ENCODE results near the gene CLVS2. TPM values are rescaled to one million over a fixed set of nuclear protein-coding genes. Genes with fewer than 3 reads are reported as not detected.

CLVS2 gene
- total RNA-seq, 4 donors from 2014 or later: 0.09 to 0.13 TPM; not detected in 2

DNA sequence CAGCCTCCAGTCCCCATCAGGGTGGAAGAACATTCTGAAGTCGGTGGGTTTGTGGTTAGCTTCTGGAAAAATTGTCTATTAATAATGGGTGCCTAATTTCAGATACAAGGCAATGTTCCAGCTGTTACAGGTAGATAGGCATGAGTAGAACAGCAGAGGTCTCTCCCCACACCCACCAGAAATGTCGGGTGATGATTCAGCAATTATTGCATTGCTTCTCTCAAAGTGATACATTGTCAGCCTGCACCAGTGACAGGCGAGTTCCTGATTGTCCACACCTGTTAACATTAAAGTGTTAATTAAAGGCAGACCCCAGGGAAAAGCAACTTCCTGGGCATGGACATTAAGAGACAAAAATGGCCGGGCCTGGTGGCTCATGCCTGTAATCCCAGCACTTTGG lies 18.9 kb upstream of the CLVS2 start:
- no peak for DNase-seq
- H3K27ac ChIP-seq: no peak overlapping the region
- TF ChIP-seq POLR2A (IDR thresholded peaks at IDR 0.05): no peak
- TF ChIP-seq, protein P1, sequence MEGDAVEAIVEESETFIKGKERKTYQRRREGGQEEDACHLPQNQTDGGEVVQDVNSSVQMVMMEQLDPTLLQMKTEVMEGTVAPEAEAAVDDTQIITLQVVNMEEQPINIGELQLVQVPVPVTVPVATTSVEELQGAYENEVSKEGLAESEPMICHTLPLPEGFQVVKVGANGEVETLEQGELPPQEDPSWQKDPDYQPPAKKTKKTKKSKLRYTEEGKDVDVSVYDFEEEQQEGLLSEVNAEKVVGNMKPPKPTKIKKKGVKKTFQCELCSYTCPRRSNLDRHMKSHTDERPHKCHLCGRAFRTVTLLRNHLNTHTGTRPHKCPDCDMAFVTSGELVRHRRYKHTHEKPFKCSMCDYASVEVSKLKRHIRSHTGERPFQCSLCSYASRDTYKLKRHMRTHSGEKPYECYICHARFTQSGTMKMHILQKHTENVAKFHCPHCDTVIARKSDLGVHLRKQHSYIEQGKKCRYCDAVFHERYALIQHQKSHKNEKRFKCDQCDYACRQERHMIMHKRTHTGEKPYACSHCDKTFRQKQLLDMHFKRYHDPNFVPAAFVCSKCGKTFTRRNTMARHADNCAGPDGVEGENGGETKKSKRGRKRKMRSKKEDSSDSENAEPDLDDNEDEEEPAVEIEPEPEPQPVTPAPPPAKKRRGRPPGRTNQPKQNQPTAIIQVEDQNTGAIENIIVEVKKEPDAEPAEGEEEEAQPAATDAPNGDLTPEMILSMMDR (IDR thresholded peaks at IDR 0.05): no peak

GRCh38 chr6:122984393-122984792 lies 11.6 kb upstream of the CLVS2 start:
- H3K27me3 ChIP-seq: no peaks in the 10 kb centered on the region
- no peak overlapping the region for H3K4me3 ChIP-seq
- DNase-seq: no peak
- H3K9me3 ChIP-seq: no peaks in the 10 kb centered on the region
- H3K36me3 ChIP-seq: no peaks in the 10 kb centered on the region
- TF ChIP-seq, protein P1 (IDR thresholded peaks at IDR 0.05): no peak
- no peak for TF ChIP-seq POLR2A (IDR thresholded peaks at IDR 0.05)
- H3K27ac ChIP-seq: no peak overlapping the region
- H3K4me1 ChIP-seq: no peaks in the 10 kb centered on the region

More for the DNA sequence above, 18.9 kb upstream of the CLVS2 start:
- Histone ChIP-seq H3K36me3 (no peaks in the 10 kb centered on the region), H3K4me1 (no peaks in the 10 kb centered on the region), H3K4me3 (no peak overlapping the region), H3K9me3 (no peaks in the 10 kb centered on the region), H3K27me3 (no peaks in the 10 kb centered on the region)

- peaks cover 0 to 7% of the 10 kb centered on the region in 2 donors for H3K27me3 ChIP-seq
Measured at GRCh38 chr6:122994256-122994655, 1.8 kb upstream of the CLVS2 start.

DNA sequence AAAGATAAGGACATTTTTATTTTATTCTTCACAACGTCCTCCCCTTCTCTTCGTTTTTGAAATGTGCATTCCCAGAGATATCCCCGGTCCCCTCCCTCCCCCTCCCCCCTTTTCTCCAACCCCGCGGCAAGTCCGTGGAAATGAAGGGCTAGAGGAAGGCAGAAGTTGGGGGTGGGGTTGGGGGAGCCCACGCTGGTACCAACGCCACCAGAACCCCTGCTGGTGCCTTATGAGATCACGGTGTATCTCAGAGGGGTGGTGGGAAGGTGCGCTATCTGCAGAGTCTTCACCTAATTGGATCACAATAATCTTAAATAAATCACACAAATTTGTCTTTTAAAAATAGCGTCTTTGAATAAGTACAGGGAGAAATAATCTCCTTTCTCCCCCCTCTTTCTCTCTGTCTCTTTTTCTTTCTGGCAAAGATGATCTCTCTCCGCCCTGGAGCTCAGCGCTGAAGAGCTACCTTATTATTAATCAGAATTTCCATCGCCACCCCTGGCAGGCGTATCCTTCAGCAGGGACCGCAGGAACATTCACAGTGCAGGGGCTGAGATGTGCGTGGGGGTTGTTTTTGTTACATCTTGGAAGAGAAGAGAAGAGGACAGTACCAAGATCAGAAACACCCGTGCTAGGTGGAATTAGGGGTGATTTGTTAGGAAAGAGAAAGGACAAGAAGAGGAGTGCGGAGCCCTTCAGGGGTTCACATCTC lies 915 bp downstream of the CLVS2 start:
- Histone ChIP-seq H3K4me1 (no peaks in the 10 kb centered on the region), H3K27ac (no peak overlapping the region), H3K4me3 (no peak overlapping the region), H3K9me3 (no peaks in the 10 kb centered on the region), H3K27me3 (peaks cover 0 to 7% of the 10 kb centered on the region in 2 donors), H3K36me3 (no peaks in the 10 kb centered on the region)
- no peak for TF ChIP-seq POLR2A (IDR thresholded peaks at IDR 0.05)
- TF ChIP-seq, protein P1 (IDR thresholded peaks at IDR 0.05): no peak
- no peak for DNase-seq

More at GRCh38 chr6:122994256-122994655, 1.8 kb upstream of the CLVS2 start:
- TF ChIP-seq, protein P1 (IDR thresholded peaks at IDR 0.05): no peak
- no peak for TF ChIP-seq POLR2A (IDR thresholded peaks at IDR 0.05)
- Histone ChIP-seq H3K36me3 (no peaks in the 10 kb centered on the region), H3K27ac (no peak overlapping the region), H3K9me3 (no peaks in the 10 kb centered on the region), H3K4me3 (no peak overlapping the region), H3K4me1 (no peaks in the 10 kb centered on the region)
- no peak for DNase-seq

GRCh38 chr6:122997541-122998150 lies 1.6 kb downstream of the CLVS2 start:
- Histone ChIP-seq H3K4me1 (no peaks in the 10 kb centered on the region), H3K4me3 (no peak overlapping the region), H3K36me3 (no peaks in the 10 kb centered on the region), H3K27me3 (peaks cover 0 to 7% of the 10 kb centered on the region in 2 donors), H3K9me3 (no peaks in the 10 kb centered on the region), H3K27ac (no peak overlapping the region)
- TF ChIP-seq, protein P1 (IDR thresholded peaks at IDR 0.05): no peak
- no peak for TF ChIP-seq POLR2A (IDR thresholded peaks at IDR 0.05)
- DNase-seq: no peak

Data from Peyer's patch (tissue), 4 donors.